Measurements from ENCODE around the gene OR11A1.

Gene OR11A1

DNA sequence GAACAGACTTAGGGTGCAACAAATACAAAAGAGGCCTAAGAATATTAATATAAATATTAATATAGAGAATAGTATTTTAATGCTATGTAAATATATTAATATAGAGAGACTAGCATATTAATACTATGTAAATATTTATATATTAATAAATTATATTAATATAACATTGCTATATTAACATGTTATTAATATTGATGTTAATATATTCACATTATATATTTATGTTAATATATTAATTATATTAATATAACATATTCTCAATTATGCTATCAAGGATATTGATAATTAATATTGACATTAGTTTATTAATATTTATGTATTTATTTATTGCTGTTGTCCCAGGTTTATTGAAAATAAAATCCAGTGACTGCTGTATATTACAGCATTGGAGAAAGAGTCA, 32.0 kb upstream of the OR11A1 start:
- Mint-ChIP-seq H3K27ac (no peak overlapping the region), H3K9me3 (no peaks in the 10 kb centered on the region), H3K4me1 (no peaks in the 10 kb centered on the region), H3K36me3 (ENCODE audit: low read depth) (no peaks in the 10 kb centered on the region), H3K27me3 (ENCODE audit: low read depth) (no peaks in the 10 kb centered on the region), H3K4me3 (no peak overlapping the region)
- TF ChIP-seq, protein P1, sequence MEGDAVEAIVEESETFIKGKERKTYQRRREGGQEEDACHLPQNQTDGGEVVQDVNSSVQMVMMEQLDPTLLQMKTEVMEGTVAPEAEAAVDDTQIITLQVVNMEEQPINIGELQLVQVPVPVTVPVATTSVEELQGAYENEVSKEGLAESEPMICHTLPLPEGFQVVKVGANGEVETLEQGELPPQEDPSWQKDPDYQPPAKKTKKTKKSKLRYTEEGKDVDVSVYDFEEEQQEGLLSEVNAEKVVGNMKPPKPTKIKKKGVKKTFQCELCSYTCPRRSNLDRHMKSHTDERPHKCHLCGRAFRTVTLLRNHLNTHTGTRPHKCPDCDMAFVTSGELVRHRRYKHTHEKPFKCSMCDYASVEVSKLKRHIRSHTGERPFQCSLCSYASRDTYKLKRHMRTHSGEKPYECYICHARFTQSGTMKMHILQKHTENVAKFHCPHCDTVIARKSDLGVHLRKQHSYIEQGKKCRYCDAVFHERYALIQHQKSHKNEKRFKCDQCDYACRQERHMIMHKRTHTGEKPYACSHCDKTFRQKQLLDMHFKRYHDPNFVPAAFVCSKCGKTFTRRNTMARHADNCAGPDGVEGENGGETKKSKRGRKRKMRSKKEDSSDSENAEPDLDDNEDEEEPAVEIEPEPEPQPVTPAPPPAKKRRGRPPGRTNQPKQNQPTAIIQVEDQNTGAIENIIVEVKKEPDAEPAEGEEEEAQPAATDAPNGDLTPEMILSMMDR (IDR thresholded peaks at IDR 0.05; ENCODE audit: unreplicated experiment in 3 of 3) = no peak

GRCh38 chr6:29487660-29488059, 30.8 kb upstream of the OR11A1 start, which contains the start of gene MAS1L:
Gene MAS1L, minus strand, starts transcription at chr6:29487956. Its CDS starts 54 bp downstream, at chr6:29487902.
- TF ChIP-seq, protein P1 (IDR thresholded peaks at IDR 0.05; ENCODE audit: unreplicated experiment in 3 of 3) = no peak
- Mint-ChIP-seq H3K9me3 (peaks cover under 1% of the 10 kb centered on the region), H3K27ac (no peak within 1 kb of the TSS), H3K4me1 (no peaks in the 10 kb centered on the region), H3K4me3 (no peak within 1 kb of the TSS), H3K27me3 (ENCODE audit: low read depth) (no peaks in the 10 kb centered on the region), H3K36me3 (ENCODE audit: low read depth) (no peaks in the 10 kb centered on the region)

- Mint-ChIP-seq H3K9me3 (peaks cover 6% of the 10 kb centered on the region), H3K27ac (no peak overlapping the region), H3K4me1 (no peaks in the 10 kb centered on the region), H3K4me3 (no peak overlapping the region), H3K36me3 (ENCODE audit: low read depth) (no peaks in the 10 kb centered on the region), H3K27me3 (ENCODE audit: low read depth) (no peaks in the 10 kb centered on the region)
- TF ChIP-seq, protein P1 (IDR thresholded peaks at IDR 0.05; ENCODE audit: unreplicated experiment in 3 of 3) = no peak
Observed at GRCh38 chr6:29487131-29487530, 30.3 kb upstream of the OR11A1 start.

DNA sequence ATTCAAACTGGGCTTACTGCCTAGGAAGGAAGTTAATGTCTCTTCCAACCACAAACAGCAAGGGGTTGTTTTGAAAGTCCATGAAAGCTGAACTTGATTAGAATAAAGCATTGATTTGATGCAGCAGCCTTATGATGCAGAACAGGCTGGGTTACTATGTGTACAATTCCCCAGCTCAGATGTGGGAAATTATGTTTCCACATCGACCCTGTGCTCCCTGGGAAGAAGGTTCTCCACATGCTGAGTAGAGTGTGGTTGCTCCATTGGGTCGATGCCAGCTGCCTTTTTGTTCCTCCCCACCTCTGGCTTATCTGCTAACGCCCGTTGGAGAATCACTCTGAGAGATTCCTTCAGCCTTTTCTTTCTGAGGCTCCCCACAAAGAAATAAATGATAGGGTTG, 29.7 kb upstream of the OR11A1 start:
- no peak overlapping the region for H3K27ac Mint-ChIP-seq
- no peak overlapping the region for H3K4me3 Mint-ChIP-seq
- peaks cover 7% of the 10 kb centered on the region for H3K9me3 Mint-ChIP-seq
- TF ChIP-seq, protein P1 (IDR thresholded peaks at IDR 0.05; ENCODE audit: unreplicated experiment in 3 of 3) = no peak
- no peaks in the 10 kb centered on the region for H3K27me3 Mint-ChIP-seq (ENCODE audit: low read depth)
- H3K4me1 Mint-ChIP-seq = no peaks in the 10 kb centered on the region
- H3K36me3 Mint-ChIP-seq (ENCODE audit: low read depth) = no peaks in the 10 kb centered on the region

DNA sequence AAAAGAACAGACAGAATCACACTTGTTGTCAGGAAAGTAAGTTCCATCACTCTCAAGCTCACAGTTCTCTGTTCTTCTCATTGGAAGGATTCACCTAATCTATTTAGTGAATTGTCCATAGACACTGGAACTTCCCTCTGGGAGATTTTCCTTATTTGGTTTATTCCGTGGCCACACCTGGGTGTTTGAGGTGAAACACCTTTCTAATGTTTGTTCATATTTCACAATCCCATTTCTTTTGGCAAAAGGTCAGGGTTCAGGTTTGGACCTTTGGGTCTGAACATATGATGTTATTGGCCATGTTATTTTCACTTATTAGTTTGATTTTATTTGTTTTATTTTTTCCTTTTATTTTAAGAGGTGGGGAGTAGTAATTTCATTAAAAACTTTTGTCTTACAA, 26.9 kb upstream of the OR11A1 start:
- no peak overlapping the region for H3K4me3 Mint-ChIP-seq
- H3K36me3 Mint-ChIP-seq (ENCODE audit: low read depth) = no peaks in the 10 kb centered on the region
- H3K9me3 Mint-ChIP-seq = peaks cover 7% of the 10 kb centered on the region
- no peaks in the 10 kb centered on the region for H3K27me3 Mint-ChIP-seq (ENCODE audit: low read depth)
- TF ChIP-seq, protein P1 (IDR thresholded peaks at IDR 0.05; ENCODE audit: unreplicated experiment in 3 of 3) = no peak
- no peak overlapping the region for H3K27ac Mint-ChIP-seq
- H3K4me1 Mint-ChIP-seq = no peaks in the 10 kb centered on the region

GRCh38 chr6:29483186-29483585, 26.3 kb upstream of the OR11A1 start:
- Mint-ChIP-seq H3K4me1 (no peaks in the 10 kb centered on the region), H3K4me3 (no peak overlapping the region), H3K9me3 (peaks cover 7% of the 10 kb centered on the region), H3K27ac (no peak overlapping the region), H3K27me3 (ENCODE audit: low read depth) (no peaks in the 10 kb centered on the region), H3K36me3 (ENCODE audit: low read depth) (no peaks in the 10 kb centered on the region)
- TF ChIP-seq, protein P1 (IDR thresholded peaks at IDR 0.05; ENCODE audit: unreplicated experiment in 3 of 3) = no peak

All from nephron (organoid).